ENCODE measurements around the gene WDPCP.

- TF ChIP-seq CTCF (conservative IDR thresholded peaks at IDR 0.05) (no peak), ZFX (IDR thresholded peaks at IDR 0.05) (no peak)
Measured at GRCh38 chr2:63571291-63571690, 17.0 kb downstream of the WDPCP start.
